K562 (cell line): Measurements from ENCODE around the gene RNU11. TPM values are rescaled to one million over a fixed set of nuclear protein-coding genes. Genes with fewer than 3 reads are reported as not detected.
A peak's percentile ranks its signal among the peaks of the same experiment; 100 is the strongest.

Experiments used
- AFF1 ChIP-seq, 2 experiments: fragments of 450-650 bp; IDR thresholded peaks; 2 replicates each; pipeline ENCODE4 v1.6.1; 2018; ENCODE audit warnings: mild to moderate bottlenecking in 2 of 2, low read depth in 1 of 2; ENCODE audit not compliant: partially characterized antibody in 2 of 2
- CCAR2 ChIP-seq: fragments of 200-400 bp; formaldehyde crosslinking; IDR thresholded peaks from 2 replicates; pipeline ENCODE4 v1.6.1; 2017; ENCODE audit warnings: mild to moderate bottlenecking, low read depth, low read length
- CTCF ChIP-seq, 3 experiments: IDR thresholded peaks in 2 of 3; conservative IDR thresholded peaks in 1 of 3; 2 replicates each; pipeline ENCODE4 v1.5.1; 2011 to 2012; ENCODE audit warnings: low read length in 3 of 3, mild to moderate bottlenecking in 3 of 3, control low read depth in 2 of 3, improper control_type of control experiment in 1 of 3, inconsistent platforms in 1 of 3, low read depth in 1 of 3, mixed read lengths in 1 of 3, moderate library complexity in 1 of 3; ENCODE audit not compliant: insufficient read depth in 2 of 3
- FOXJ2 ChIP-seq: fragments of 200-800 bp; sonication (Bioruptor generic); IDR thresholded peaks from 2 replicates; pipeline ENCODE4 v1.6.1; 2016; ENCODE audit warnings: missing genetic modification characterization, missing compliant biosample characterization
- GTF2F1 ChIP-seq: IDR thresholded peaks from 2 replicates; pipeline ENCODE4 v1.6.1; 2011; ENCODE audit warnings: low read depth, low read length, improper control_type of control experiment
- MCM3 ChIP-seq: fragments of 450-650 bp; IDR thresholded peaks from 2 replicates; pipeline ENCODE4 v1.6.1; 2016
- MEIS2 ChIP-seq: fragments of 450-650 bp; IDR thresholded peaks from 2 replicates; pipeline ENCODE4 v1.6.1; 2014; ENCODE audit warnings: mild to moderate bottlenecking; ENCODE audit not compliant: partially characterized antibody
- NR1H2 ChIP-seq: sonication (generic); formaldehyde crosslinking; IDR thresholded peaks from 2 replicates; pipeline ENCODE4 v1.4.0; 2020; ENCODE audit warnings: mild to moderate bottlenecking, missing genetic modification reagents
- RERE ChIP-seq: sonication (generic); formaldehyde crosslinking; IDR thresholded peaks from 2 replicates; pipeline ENCODE4 v1.8.0; 2023; ENCODE audit warnings: missing genetic modification reagents, mild to moderate bottlenecking, borderline replicate concordance
- SMAD2 ChIP-seq: fragments of 150-350 bp; IDR thresholded peaks from 2 replicates; pipeline ENCODE4 v1.6.1; 2014; ENCODE audit warnings: low read depth, mild to moderate bottlenecking, low read length
- ZFP91 ChIP-seq: sonication (generic); formaldehyde crosslinking; IDR thresholded peaks from 2 replicates; pipeline ENCODE4 v1.8.0; 2022; ENCODE audit warnings: mild to moderate bottlenecking, missing genetic modification reagents
- ZNF511 ChIP-seq: sonication (generic); formaldehyde crosslinking; IDR thresholded peaks from 2 replicates; pipeline ENCODE4 v1.8.0; 2022; ENCODE audit warnings: mild to moderate bottlenecking, missing genetic modification reagents
- polyA plus RNA-seq, 8 experiments: library from polyadenylated mRNA; depleted of rRNA in 4 of 8; stranded (reverse) in 5 of 8; unstranded in 3 of 8; fragments of >200 nt; fragmentation: Nextera tagmentation in 2 of 8; fragmentation: Illumina TruSeq in 1 of 8; extraction: Ambion mirVana in 2 of 8; extraction: Trizol in 1 of 8; gene quantifications; 2 replicates each; pipeline versions ENCODE4 v1.2.1 to v1.2.3, GENCODE V29; 2011 to 2014; ENCODE audit warnings: inconsistent platforms in 1 of 8, missing spikeins in 1 of 8
- total RNA-seq, 7 experiments: library from RNA; depleted of rRNA in 6 of 7; stranded (reverse); fragments of >200 nt in 6 of 7; fragmentation: Illumina TruSeq in 2 of 7; extraction: Trizol in 2 of 7; gene quantifications; 2 replicates each; pipeline versions ENCODE4 v1.2.1 to v1.2.3, GENCODE V29; 2011 to 2021; ENCODE audit warnings: low replicate concordance in 1 of 7

Gene RNU11
- total and polyA plus RNA-seq, 9 of the 15 experiments (the other 6 are each of a cell fraction or from before 2014, with no cell fraction given), result not detected

GRCh38 chr1:28642847-28643635 is 5.4 kb upstream of the RNU11 start, which contains the start of gene TAF12 (continued):
- TF ChIP-seq AFF1 (IDR thresholded peaks at IDR 0.05; ENCODE audit: low read depth in 1 of 2, partially characterized antibody in 2 of 2), result peak in 1 of 2 experiments; percentile 39
- TF ChIP-seq NR1H2 (CRISPR knock-in tag), result 0 out of 2 replicates have a peak, but pooled peaks have one; percentile 40
- TF ChIP-seq CTCF (IDR thresholded peaks at IDR 0.05 in 2 of 3, conservative IDR thresholded peaks at IDR 0.05 in 1 of 3; ENCODE audit: insufficient read depth in 2 of 3, low read depth in 1 of 3, low read length in 3 of 3), result peak; percentile 75 to 92 (median 92)
- peak; percentile 2 for TF ChIP-seq ZFP91 (CRISPR knock-in tag)
- TF ChIP-seq FOXJ2 (tag), result 0 out of 2 replicates have a peak, but pooled peaks have one; percentile 50
- TF ChIP-seq MEIS2, result peak; percentile 88
- TF ChIP-seq SMAD2, result no peak
- no peak for TF ChIP-seq CCAR2
- TF ChIP-seq GTF2F1, result peak; percentile 89; the same call in 1 of the 2 replicates
- no peak for TF ChIP-seq MCM3
- TF ChIP-seq ZNF511 (CRISPR knock-in tag), result peak; percentile 60; the same call in 1 of the 2 replicates
- no peak for TF ChIP-seq RERE (CRISPR knock-in tag)
